ENCODE results near the gene ORAI2. TPM values are rescaled to one million over a fixed set of nuclear protein-coding genes. Genes with fewer than 3 reads are reported as not detected.
A peak's percentile ranks its signal among the peaks of the same experiment; 100 is the strongest.
"Not testable (repeated sequence)": the region's sequence is repeated elsewhere in the genome, so short reads cannot be mapped to it uniquely, and the experiment has no call there.

The ORAI2 gene
- total RNA-seq, 1 donor from 2014 or later, result 47.4 TPM

GRCh38 chr7:102471791-102472125 lies 38.4 kb downstream of the ORAI2 start:
- no peaks in the 10 kb centered on the region for H3K4me1 Mint-ChIP-seq (ENCODE audit: low read depth)
- DNase-seq (ENCODE audit: low spot score), result peak; percentile 77
- H3K4me3 Mint-ChIP-seq (ENCODE audit: unreplicated experiment), result no peak overlapping the region
- no peak for TF ChIP-seq CTCF (IDR thresholded peaks at IDR 0.05)
- no peaks in the 10 kb centered on the region for H3K9me3 Mint-ChIP-seq (ENCODE audit: low read depth)
- H3K27ac Mint-ChIP-seq (ENCODE audit: unreplicated experiment), result no peak overlapping the region
- H3K36me3 Mint-ChIP-seq (ENCODE audit: low read depth), result peaks cover 5% of the 10 kb centered on the region
- H3K27me3 Mint-ChIP-seq (ENCODE audit: low read depth), result no peaks in the 10 kb centered on the region

GRCh38 chr7:102472126-102473041 lies 39.0 kb downstream of the ORAI2 start:
- Mint-ChIP-seq H3K4me1 (ENCODE audit: low read depth) (no peaks in the 10 kb centered on the region), H3K27ac (ENCODE audit: unreplicated experiment) (no peak overlapping the region), H3K9me3 (ENCODE audit: low read depth) (no peaks in the 10 kb centered on the region), H3K36me3 (ENCODE audit: low read depth) (peaks cover 5% of the 10 kb centered on the region), H3K27me3 (ENCODE audit: low read depth) (no peaks in the 10 kb centered on the region), H3K4me3 (ENCODE audit: unreplicated experiment) (no peak overlapping the region)
- no peak for TF ChIP-seq CTCF (IDR thresholded peaks at IDR 0.05)
- peak; percentile 86 for DNase-seq (ENCODE audit: low spot score)

GRCh38 chr7:102473271-102473991 lies 40.1 kb downstream of the ORAI2 start:
- H3K9me3 Mint-ChIP-seq (ENCODE audit: low read depth), result no peaks in the 10 kb centered on the region
- peaks cover 5% of the 10 kb centered on the region for H3K36me3 Mint-ChIP-seq (ENCODE audit: low read depth)
- H3K4me3 Mint-ChIP-seq (ENCODE audit: unreplicated experiment), result no peak overlapping the region
- no peak overlapping the region for H3K27ac Mint-ChIP-seq (ENCODE audit: unreplicated experiment)
- no peak for TF ChIP-seq CTCF (IDR thresholded peaks at IDR 0.05)
- H3K4me1 Mint-ChIP-seq (ENCODE audit: low read depth), result no peaks in the 10 kb centered on the region
- peak; percentile 86 for DNase-seq (ENCODE audit: low spot score)
- H3K27me3 Mint-ChIP-seq (ENCODE audit: low read depth), result no peaks in the 10 kb centered on the region

GRCh38 chr7:102474116-102474515 lies 40.7 kb downstream of the ORAI2 start:
- not testable (repeated sequence) for H3K36me3 Mint-ChIP-seq (ENCODE audit: low read depth); H3K9me3 Mint-ChIP-seq (ENCODE audit: low read depth); H3K27me3 Mint-ChIP-seq (ENCODE audit: low read depth); H3K27ac Mint-ChIP-seq (ENCODE audit: unreplicated experiment); H3K4me1 Mint-ChIP-seq (ENCODE audit: low read depth); H3K4me3 Mint-ChIP-seq (ENCODE audit: unreplicated experiment)
- peak; percentile 13 for DNase-seq (ENCODE audit: low spot score)

GRCh38 chr7:102474736-102475435 lies 41.5 kb downstream of the ORAI2 start:
- H3K4me1 Mint-ChIP-seq (ENCODE audit: low read depth); H3K4me3 Mint-ChIP-seq (ENCODE audit: unreplicated experiment); H3K27me3 Mint-ChIP-seq (ENCODE audit: low read depth); H3K36me3 Mint-ChIP-seq (ENCODE audit: low read depth); H3K9me3 Mint-ChIP-seq (ENCODE audit: low read depth); H3K27ac Mint-ChIP-seq (ENCODE audit: unreplicated experiment): not testable (repeated sequence)
- DNase-seq (ENCODE audit: low spot score), result peak; percentile 56

Data from chondrocyte (in vitro differentiated cells).